NT2/D1 (cell line): ENCODE measurements around the gene DPH3.

Experiments used
- SUZ12 ChIP-seq: IDR thresholded peaks from 2 replicates; pipeline ENCODE4 v1.6.1; 2011; ENCODE audit not compliant: insufficient read length, insufficient read depth; ENCODE audit errors: extremely low read depth
- YY1 ChIP-seq: IDR thresholded peaks from 2 replicates; pipeline ENCODE4 v1.6.1; 2011; ENCODE audit not compliant: insufficient read length, insufficient read depth

DNA sequence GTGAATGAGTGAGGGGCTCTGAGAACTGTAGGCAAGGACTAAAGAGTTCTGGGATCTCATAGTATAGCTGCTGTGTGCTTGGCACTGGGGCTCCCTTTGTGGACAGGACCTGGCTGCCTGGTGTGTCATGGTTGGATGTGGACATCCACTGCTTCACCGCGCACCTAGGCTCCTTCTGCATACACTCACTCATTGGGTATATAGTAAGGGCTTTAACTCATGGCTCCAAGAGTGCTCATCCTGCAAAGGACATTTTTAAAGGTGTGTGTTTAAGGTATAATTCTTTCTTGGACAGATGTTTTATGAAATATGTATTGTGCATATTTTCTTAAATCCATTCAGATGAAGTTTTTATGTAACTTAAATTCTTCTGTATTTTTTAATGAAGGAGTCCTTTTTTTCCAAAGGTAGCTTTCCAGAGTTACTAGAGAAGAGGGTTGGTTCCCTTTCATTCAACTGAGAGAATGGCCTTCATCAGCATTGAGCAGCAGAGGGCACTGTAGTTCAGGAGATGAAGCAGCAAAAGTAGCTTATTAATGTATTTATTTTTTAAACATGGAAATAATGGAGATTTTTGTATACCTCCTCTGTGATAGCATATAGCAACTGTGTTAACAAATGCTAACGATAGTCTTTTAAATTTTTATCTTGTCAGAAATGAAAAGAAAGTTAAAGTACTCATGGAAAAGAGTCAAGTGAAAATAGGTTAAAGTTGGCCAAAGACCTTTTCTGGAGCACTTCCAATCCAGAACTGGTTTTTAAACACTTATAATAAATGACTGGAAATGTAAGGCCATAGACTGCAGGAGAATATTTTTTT, 25.5 kb upstream of the DPH3 start:
- TF ChIP-seq YY1 (no peak), SUZ12 (no peak)
